ENCODE data around the gene KCNN4. TPM values are rescaled to one million over a fixed set of nuclear protein-coding genes. Genes with fewer than 3 reads are reported as not detected.

KCNN4 gene
- total and polyA plus RNA-seq, 2 donors (not counting 1 experiment from before 2014, with no cell fraction given): 107 to 267 TPM

DNA sequence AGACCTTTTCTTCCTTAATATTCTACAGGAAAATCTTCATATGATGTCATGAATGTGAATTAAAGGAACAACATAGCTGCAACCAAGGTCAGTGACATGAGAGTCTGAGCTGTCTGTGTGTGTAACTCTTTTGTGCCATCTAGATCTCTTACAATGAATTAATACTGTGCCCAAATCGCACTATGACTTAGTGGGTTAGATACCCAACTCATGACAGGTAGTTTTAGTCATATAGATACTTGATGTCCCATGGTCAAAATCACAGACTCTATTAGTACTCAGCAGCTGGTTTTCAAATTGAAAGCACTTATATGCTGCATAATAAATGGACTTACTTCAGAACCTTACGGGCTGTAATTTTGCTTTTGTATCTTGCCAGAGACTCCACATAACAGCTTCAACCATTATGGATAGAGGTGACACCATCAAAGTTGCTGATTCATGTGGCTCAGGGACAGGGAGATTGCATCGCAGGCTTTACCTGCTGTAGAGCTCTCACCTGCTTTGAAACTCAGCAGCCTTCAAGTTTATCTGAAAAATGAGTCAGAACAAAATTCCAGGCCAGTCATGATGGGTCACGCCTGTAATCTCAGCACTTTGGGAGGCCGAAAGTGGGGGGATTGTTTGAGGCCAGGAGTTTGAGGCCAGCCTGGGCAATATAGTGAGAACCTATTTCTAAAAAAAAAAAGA, 34.0 kb upstream of the KCNN4 start:
- ATAC-seq (ENCODE audit: low read depth): no peak
- no peak overlapping the region for H2AFZ ChIP-seq (ENCODE audit: insufficient read depth, low read depth, low read length, poor library complexity, severe bottlenecking)
- Mint-ChIP-seq H3K4me1 (no peaks in the 10 kb centered on the region), H3K27ac (no peak overlapping the region), H3K27me3 (peaks cover 50% of the 10 kb centered on the region), H3K9me3 (ENCODE audit: insufficient read depth) (no peaks in the 10 kb centered on the region), H3K4me3 (no peak overlapping the region)
- CTCF ChIA-PET: interaction anchor here (10.4 kb wide), 1 partner anchor 71 kb away, joined by 96 read pairs; no protein-coding TSS in a partner anchor
- no peak overlapping the region for H3K4me3 ChIP-seq (ENCODE audit: control extremely low read depth in 1 of 5, extremely low read depth in 1 of 5, insufficient read depth in 1 of 5, low read depth in 2 of 5, low read length in 4 of 5)
- no peak for TF ChIP-seq EZH2 (IDR thresholded peaks at IDR 0.05; ENCODE audit: borderline replicate concordance, insufficient read depth, low read depth, low read length, poor library complexity, severe bottlenecking)
- TF ChIP-seq, protein P1, sequence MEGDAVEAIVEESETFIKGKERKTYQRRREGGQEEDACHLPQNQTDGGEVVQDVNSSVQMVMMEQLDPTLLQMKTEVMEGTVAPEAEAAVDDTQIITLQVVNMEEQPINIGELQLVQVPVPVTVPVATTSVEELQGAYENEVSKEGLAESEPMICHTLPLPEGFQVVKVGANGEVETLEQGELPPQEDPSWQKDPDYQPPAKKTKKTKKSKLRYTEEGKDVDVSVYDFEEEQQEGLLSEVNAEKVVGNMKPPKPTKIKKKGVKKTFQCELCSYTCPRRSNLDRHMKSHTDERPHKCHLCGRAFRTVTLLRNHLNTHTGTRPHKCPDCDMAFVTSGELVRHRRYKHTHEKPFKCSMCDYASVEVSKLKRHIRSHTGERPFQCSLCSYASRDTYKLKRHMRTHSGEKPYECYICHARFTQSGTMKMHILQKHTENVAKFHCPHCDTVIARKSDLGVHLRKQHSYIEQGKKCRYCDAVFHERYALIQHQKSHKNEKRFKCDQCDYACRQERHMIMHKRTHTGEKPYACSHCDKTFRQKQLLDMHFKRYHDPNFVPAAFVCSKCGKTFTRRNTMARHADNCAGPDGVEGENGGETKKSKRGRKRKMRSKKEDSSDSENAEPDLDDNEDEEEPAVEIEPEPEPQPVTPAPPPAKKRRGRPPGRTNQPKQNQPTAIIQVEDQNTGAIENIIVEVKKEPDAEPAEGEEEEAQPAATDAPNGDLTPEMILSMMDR (IDR thresholded peaks at IDR 0.05): no peak
- 100% methylated on average over 1 of the region's 5 CpGs for WGBS (ENCODE audit: insufficient coverage)
- peaks cover 0 to 12% (median 9%) of the 10 kb centered on the region in 4 experiments for H3K27me3 ChIP-seq (replicated peaks in 1 of 4; ENCODE audit: control extremely low read depth in 1 of 4, control insufficient read depth in 3 of 4, insufficient read depth in 4 of 4, low read length in 3 of 4)
- H3K9me3 ChIP-seq (ENCODE audit: control extremely low read depth in 1 of 3, control insufficient read depth in 2 of 3, insufficient read depth in 1 of 3, low read length in 2 of 3): peaks cover 0 to 1% (median 0%) of the 10 kb centered on the region in 3 donors
- H3K36me3 ChIP-seq (replicated peaks in 1 of 2; ENCODE audit: control extremely low read depth in 1 of 2, control insufficient read depth in 1 of 2, extremely low read depth in 1 of 2, insufficient read depth in 2 of 2, low read length in 1 of 2): no peaks in the 10 kb centered on the region
- peaks cover 0 to 1% of the 10 kb centered on the region in 2 donors for H3K4me1 ChIP-seq (ENCODE audit: control insufficient read depth in 2 of 2, insufficient read depth in 2 of 2, low read length in 2 of 2)
- H3K27ac ChIP-seq (ENCODE audit: low read length in 2 of 2): no peak overlapping the region
- DNase-seq: no peak
- POLR2A ChIA-PET: no interaction called here
- no peak overlapping the region for H3K4me2 ChIP-seq (replicated peaks; ENCODE audit: low read depth, low read length, poor library complexity, severe bottlenecking)
- no peaks in the 10 kb centered on the region for H4K20me1 ChIP-seq (ENCODE audit: control insufficient read depth, insufficient read depth, low read length, poor library complexity, severe bottlenecking)
- intact Hi-C loops (cut with micrococcal nuclease): loop anchor here (5.0 kb wide), 1 partner anchor 368 kb away; no protein-coding TSS in a partner anchor
- H3K79me2 ChIP-seq (ENCODE audit: control insufficient read depth, insufficient read depth, low read length): no peaks in the 10 kb centered on the region
- no peak overlapping the region for H3K9ac ChIP-seq (ENCODE audit: low read length)

DNA sequence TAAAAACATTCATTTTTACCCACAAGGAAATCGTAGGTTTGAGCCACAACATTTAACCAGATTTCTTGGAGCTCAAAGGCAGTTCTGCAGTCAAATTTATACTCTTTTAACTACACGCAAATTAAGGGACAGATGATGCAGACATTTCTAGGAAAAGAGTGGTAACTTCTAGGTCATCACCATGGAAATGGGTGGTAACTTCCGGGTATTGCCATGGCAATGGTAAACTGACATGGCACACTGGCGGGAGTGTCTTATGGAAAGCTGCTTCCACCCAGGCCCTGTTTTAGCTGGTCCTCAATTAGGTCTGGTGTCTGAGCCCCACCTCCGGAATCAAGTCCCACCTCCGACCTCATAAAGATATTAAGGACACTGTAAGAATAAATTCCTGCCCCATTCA, 31.9 kb upstream of the KCNN4 start:
- 80% methylated on average over 2 of the region's 6 CpGs for WGBS (ENCODE audit: insufficient coverage)
- no peak for TF ChIP-seq EZH2 (IDR thresholded peaks at IDR 0.05; ENCODE audit: borderline replicate concordance, insufficient read depth, low read depth, low read length, poor library complexity, severe bottlenecking)
- TF ChIP-seq, protein P1 (IDR thresholded peaks at IDR 0.05): no peak
- H2AFZ ChIP-seq (ENCODE audit: insufficient read depth, low read depth, low read length, poor library complexity, severe bottlenecking): no peak overlapping the region
- ChIA-PET CTCF (interaction anchor here (1.1 to 10.4 kb wide), 4 partner anchors 9 to 293 kb away, joined by 3 to 96 read pairs (median 3); no protein-coding TSS in a partner anchor), POLR2A (no interaction called here)
- ATAC-seq (ENCODE audit: low read depth) (no peak), DNase-seq (no peak)
- Mint-ChIP-seq H3K4me3 (no peak overlapping the region), H3K4me1 (no peaks in the 10 kb centered on the region), H3K27me3 (peaks cover 43% of the 10 kb centered on the region), H3K9me3 (ENCODE audit: insufficient read depth) (no peaks in the 10 kb centered on the region), H3K27ac (no peak overlapping the region)
- H4K20me1 ChIP-seq (ENCODE audit: control insufficient read depth, insufficient read depth, low read length, poor library complexity, severe bottlenecking): no peaks in the 10 kb centered on the region
- H3K9ac ChIP-seq (ENCODE audit: low read length): no peak overlapping the region
- H3K4me1 ChIP-seq (ENCODE audit: control insufficient read depth in 2 of 2, insufficient read depth in 2 of 2, low read length in 2 of 2): no peaks in the 10 kb centered on the region
- H3K79me2 ChIP-seq (ENCODE audit: control insufficient read depth, insufficient read depth, low read length): no peaks in the 10 kb centered on the region
- H3K36me3 ChIP-seq (replicated peaks in 1 of 2; ENCODE audit: control extremely low read depth in 1 of 2, control insufficient read depth in 1 of 2, extremely low read depth in 1 of 2, insufficient read depth in 2 of 2, low read length in 1 of 2): no peaks in the 10 kb centered on the region
- intact Hi-C loops (cut with micrococcal nuclease): loop anchor here (5.0 kb wide), 1 partner anchor 365 kb away; no protein-coding TSS in a partner anchor
- no peak overlapping the region for H3K27ac ChIP-seq (ENCODE audit: low read length in 2 of 2)
- peaks cover 0 to 1% (median 0%) of the 10 kb centered on the region in 3 donors for H3K9me3 ChIP-seq (ENCODE audit: control extremely low read depth in 1 of 3, control insufficient read depth in 2 of 3, insufficient read depth in 1 of 3, low read length in 2 of 3)
- no peak overlapping the region for H3K4me3 ChIP-seq (ENCODE audit: control extremely low read depth in 1 of 5, extremely low read depth in 1 of 5, insufficient read depth in 1 of 5, low read depth in 2 of 5, low read length in 4 of 5)
- no peak overlapping the region for H3K4me2 ChIP-seq (replicated peaks; ENCODE audit: low read depth, low read length, poor library complexity, severe bottlenecking)
- H3K27me3 ChIP-seq (replicated peaks in 1 of 4; ENCODE audit: control extremely low read depth in 1 of 4, control insufficient read depth in 3 of 4, insufficient read depth in 4 of 4, low read length in 3 of 4): peaks cover 0 to 3% (median 0%) of the 10 kb centered on the region in 4 experiments

Data from B cell (primary cell).